ENCODE results near the gene PCDHB2.
"Not testable (repeated sequence)": the region's sequence is repeated elsewhere in the genome, so short reads cannot be mapped to it uniquely, and the experiment has no call there.

Gene PCDHB2

DNA sequence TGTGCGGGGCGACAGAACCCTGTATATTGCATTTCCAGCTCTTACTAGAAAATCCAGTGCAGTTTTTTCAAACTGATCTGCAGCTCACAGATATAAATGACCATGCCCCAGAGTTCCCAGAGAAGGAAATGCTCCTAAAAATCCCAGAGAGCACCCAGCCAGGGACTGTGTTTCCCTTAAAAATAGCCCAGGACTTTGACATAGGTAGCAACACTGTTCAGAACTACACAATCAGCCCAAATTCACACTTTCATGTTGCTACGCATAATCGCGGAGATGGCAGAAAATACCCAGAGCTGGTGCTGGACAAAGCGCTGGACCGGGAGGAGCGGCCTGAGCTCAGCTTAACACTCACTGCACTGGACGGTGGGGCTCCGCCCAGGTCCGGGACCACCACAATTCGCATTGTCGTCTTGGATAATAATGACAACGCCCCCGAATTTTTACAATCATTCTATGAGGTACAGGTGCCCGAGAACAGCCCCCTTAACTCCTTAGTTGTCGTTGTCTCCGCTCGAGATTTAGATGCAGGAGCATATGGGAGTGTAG is 41.4 kb downstream of the PCDHB2 start:
- in situ Hi-C loops (cut with MboI; ENCODE audit: low sequenced_read_pairs) = no loop called here

DNA sequence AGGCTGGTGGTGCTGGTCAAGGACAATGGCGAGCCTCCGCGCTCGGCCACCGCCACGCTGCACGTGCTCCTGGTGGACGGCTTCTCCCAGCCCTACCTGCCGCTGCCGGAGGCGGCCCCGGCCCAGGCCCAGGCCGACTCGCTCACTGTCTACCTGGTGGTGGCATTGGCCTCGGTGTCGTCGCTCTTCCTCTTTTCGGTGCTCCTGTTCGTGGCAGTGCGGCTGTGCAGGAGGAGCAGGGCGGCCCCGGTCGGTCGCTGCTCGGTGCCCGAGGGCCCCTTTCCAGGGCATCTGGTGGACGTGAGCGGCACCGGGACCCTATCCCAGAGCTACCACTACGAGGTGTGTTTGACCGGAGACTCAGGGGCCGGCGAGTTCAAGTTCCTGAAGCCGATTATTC is 42.9 kb downstream of the PCDHB2 start:
- in situ Hi-C loops (cut with MboI; ENCODE audit: low sequenced_read_pairs) = not testable (repeated sequence)
